ENCODE data around the gene YDJC. TPM values are rescaled to one million over a fixed set of nuclear protein-coding genes. Genes with fewer than 3 reads are reported as not detected.
"Not testable (repeated sequence)": the region's sequence is repeated elsewhere in the genome, so short reads cannot be mapped to it uniquely, and the experiment has no call there.

The YDJC gene
- total RNA-seq, 1 donor from 2014 or later: 25.8 TPM

DNA sequence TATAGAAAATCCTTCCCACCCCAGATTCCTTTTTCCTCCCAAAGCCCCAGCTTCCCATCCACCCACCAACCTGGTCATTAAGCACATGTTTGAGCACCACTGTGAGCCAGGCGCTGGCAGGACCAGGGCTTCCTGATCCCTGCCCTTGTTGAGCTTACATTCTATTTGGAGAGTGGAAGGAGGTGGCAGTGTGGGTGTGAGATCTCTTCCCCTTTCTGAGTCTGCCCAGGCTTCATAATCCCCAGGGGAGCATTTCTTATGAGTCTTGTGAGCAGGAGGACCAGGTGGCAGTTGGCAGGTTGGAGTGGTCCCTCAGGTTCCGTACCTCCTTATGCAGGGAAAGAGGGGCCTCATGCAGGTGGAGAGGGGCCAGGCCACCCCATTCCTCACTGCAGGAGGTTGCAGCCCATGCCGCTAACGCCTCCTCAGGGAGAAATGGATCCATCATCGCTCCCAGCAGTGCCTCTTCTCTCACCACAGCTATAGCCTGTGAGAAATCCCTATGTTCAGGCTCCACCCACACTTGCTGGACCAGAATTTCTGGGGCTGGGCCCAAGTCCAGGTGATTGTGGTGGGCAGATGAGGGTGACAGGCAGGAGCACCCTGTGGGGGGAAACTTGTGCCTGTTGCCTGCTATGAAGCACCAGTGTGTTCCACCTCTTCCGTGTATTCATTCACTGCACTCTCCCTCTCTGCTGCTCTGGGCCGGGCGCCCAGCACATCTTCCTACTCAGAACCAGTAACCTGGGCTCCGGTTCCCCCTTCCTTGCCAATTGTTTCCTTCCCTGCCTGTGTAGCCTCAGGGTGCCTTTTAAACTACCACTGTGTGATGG is 38.8 kb downstream of the YDJC start:
- Mint-ChIP-seq H3K4me3 (no peak overlapping the region), H3K36me3 (peaks cover 27% of the 10 kb centered on the region), H3K27me3 (ENCODE audit: low read depth) (no peaks in the 10 kb centered on the region), H3K27ac (no peak overlapping the region), H3K9me3 (no peaks in the 10 kb centered on the region), H3K4me1 (peaks cover 13% of the 10 kb centered on the region)
- TF ChIP-seq, protein P1, sequence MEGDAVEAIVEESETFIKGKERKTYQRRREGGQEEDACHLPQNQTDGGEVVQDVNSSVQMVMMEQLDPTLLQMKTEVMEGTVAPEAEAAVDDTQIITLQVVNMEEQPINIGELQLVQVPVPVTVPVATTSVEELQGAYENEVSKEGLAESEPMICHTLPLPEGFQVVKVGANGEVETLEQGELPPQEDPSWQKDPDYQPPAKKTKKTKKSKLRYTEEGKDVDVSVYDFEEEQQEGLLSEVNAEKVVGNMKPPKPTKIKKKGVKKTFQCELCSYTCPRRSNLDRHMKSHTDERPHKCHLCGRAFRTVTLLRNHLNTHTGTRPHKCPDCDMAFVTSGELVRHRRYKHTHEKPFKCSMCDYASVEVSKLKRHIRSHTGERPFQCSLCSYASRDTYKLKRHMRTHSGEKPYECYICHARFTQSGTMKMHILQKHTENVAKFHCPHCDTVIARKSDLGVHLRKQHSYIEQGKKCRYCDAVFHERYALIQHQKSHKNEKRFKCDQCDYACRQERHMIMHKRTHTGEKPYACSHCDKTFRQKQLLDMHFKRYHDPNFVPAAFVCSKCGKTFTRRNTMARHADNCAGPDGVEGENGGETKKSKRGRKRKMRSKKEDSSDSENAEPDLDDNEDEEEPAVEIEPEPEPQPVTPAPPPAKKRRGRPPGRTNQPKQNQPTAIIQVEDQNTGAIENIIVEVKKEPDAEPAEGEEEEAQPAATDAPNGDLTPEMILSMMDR (IDR thresholded peaks at IDR 0.05; ENCODE audit: unreplicated experiment): no peak
- no peak for DNase-seq (ENCODE audit: low spot score in 2 of 2, unreplicated experiment in 2 of 2)

DNA sequence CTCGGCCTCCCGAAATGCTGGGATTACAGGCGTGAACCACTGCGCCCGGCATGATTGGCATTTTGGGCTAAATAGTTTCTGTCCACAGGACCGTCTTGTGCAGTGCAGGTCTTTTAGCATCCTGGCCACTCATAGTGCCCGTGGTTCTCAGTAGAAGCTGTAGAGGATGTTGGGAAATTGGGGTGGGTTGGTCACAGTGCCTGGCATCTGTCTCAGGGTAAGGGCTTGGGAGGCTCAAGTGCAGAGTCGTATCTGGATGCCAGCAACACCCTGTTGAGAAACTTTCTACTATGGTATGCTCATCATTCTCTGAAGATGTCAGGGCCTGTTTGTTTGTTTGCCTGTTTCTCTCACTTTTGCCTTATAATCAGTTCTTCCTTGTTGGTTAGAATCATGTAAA is 40.4 kb downstream of the YDJC start:
- DNase-seq (ENCODE audit: low spot score in 2 of 2, unreplicated experiment in 2 of 2): no peak
- Mint-ChIP-seq H3K27ac (no peak overlapping the region), H3K4me1 (peaks cover 13% of the 10 kb centered on the region), H3K36me3 (peaks cover 22% of the 10 kb centered on the region), H3K9me3 (no peaks in the 10 kb centered on the region), H3K4me3 (no peak overlapping the region), H3K27me3 (ENCODE audit: low read depth) (no peaks in the 10 kb centered on the region)
- TF ChIP-seq, protein P1 (IDR thresholded peaks at IDR 0.05; ENCODE audit: unreplicated experiment): no peak

- Mint-ChIP-seq H3K4me1 (peaks cover 14% of the 10 kb centered on the region), H3K27me3 (ENCODE audit: low read depth) (no peaks in the 10 kb centered on the region), H3K4me3 (no peak overlapping the region), H3K27ac (peak overlapping the region; percentile 69), H3K9me3 (no peaks in the 10 kb centered on the region), H3K36me3 (peaks cover 9% of the 10 kb centered on the region)
- TF ChIP-seq, protein P1 (IDR thresholded peaks at IDR 0.05; ENCODE audit: unreplicated experiment): no peak
- no peak for DNase-seq (ENCODE audit: low spot score in 2 of 2, unreplicated experiment in 2 of 2)
These were observed 41.8 kb downstream of the YDJC start for GRCh38 chr22:21587803-21588611.

GRCh38 chr22:21585389-21585788 is 44.4 kb downstream of the YDJC start:
- Mint-ChIP-seq H3K4me1 (peaks cover 11% of the 10 kb centered on the region), H3K9me3 (no peaks in the 10 kb centered on the region), H3K4me3 (no peak overlapping the region), H3K27me3 (ENCODE audit: low read depth) (no peaks in the 10 kb centered on the region), H3K27ac (peak overlapping the region; percentile 23), H3K36me3 (peaks cover 9% of the 10 kb centered on the region)
- TF ChIP-seq, protein P1 (IDR thresholded peaks at IDR 0.05; ENCODE audit: unreplicated experiment): no peak
- no peak for DNase-seq (ENCODE audit: low spot score in 2 of 2, unreplicated experiment in 2 of 2)

- H3K9me3 Mint-ChIP-seq: no peaks in the 10 kb centered on the region
- peak overlapping the region; percentile 60 for H3K27ac Mint-ChIP-seq
- TF ChIP-seq, protein P1 (IDR thresholded peaks at IDR 0.05; ENCODE audit: unreplicated experiment): no peak
- H3K36me3 Mint-ChIP-seq: peaks cover 8% of the 10 kb centered on the region
- no peak for DNase-seq (ENCODE audit: low spot score in 2 of 2, unreplicated experiment in 2 of 2)
- H3K27me3 Mint-ChIP-seq (ENCODE audit: low read depth): no peaks in the 10 kb centered on the region
- H3K4me3 Mint-ChIP-seq: no peak overlapping the region
- peaks cover 9% of the 10 kb centered on the region for H3K4me1 Mint-ChIP-seq
These were observed 46.8 kb downstream of the YDJC start for GRCh38 chr22:21582801-21583740.

DNA sequence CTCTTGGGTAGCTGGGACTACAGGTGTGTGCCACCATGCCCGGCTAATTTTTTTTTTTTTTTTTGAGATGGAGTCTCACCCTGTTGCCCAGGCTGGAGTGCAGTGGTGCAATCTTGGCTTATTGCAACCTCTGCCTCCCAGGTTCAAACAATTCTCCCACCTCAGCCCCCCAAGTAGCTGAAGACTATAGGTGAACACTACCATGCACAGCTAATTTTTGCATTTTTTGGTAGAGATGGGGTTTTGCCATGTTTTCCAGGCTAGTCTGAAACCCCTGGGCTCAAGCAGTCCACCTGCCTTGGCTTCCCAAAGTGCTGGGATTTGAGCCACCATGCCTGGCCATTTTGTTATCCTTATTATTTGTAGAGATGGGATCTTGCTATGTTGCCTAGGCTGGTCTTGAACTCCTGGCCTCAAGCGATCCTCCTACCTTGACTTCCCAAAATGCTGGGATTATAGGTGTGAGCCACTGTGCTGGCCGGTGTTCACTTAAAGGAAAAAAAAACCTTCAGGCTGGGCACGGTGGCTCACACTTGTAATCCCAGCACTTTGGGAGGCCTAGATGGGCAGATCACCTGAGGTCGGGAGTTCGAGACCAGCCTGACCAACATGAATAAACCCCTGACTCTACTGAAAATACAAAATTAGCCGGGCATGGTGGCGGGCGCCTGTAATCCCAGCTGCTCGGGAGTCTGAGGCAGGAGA is 48.7 kb downstream of the YDJC start:
- H3K9me3 Mint-ChIP-seq; H3K27ac Mint-ChIP-seq; H3K36me3 Mint-ChIP-seq; H3K4me1 Mint-ChIP-seq; H3K4me3 Mint-ChIP-seq; H3K27me3 Mint-ChIP-seq (ENCODE audit: low read depth); DNase-seq (ENCODE audit: low spot score in 2 of 2, unreplicated experiment in 2 of 2): not testable (repeated sequence)

DNA sequence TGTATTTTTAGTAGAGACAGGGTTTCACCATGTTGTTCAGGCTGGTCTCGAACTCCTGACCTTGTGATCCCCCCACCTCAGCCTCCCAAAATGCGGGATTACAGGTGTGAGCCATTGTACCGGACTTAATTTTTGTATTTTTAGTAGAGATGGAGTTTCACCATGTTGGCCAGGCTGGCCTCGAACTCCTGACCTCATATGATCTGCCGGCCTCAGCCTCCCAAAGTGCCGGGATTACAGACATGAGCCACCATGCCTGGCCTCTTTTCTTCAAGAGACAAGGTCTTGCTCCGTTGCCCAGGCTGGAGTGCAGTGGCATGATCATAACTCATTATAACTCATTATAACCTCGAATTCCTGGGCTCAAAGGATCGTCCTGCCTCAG is 49.2 kb downstream of the YDJC start:
- not testable (repeated sequence) for H3K27ac Mint-ChIP-seq; H3K4me1 Mint-ChIP-seq; DNase-seq (ENCODE audit: low spot score in 2 of 2, unreplicated experiment in 2 of 2); H3K4me3 Mint-ChIP-seq; H3K9me3 Mint-ChIP-seq; H3K27me3 Mint-ChIP-seq (ENCODE audit: low read depth); H3K36me3 Mint-ChIP-seq
